Measurements from ENCODE around the gene RAVER2.
"Not testable (repeated sequence)": the region's sequence is repeated elsewhere in the genome, so short reads cannot be mapped to it uniquely, and the experiment has no call there.

RAVER2 gene

GRCh38 chr1:64814427-64814826 lies 69.6 kb downstream of the RAVER2 start:
- H3K9ac ChIP-seq, result no peak overlapping the region
- H3K9me3 ChIP-seq (replicated peaks in 1 of 11), result peaks cover 0 to 16% (median 10%) of the 10 kb centered on the region in 11 experiments; a peak in 13 of 22 replicates
- no peak overlapping the region for H3K4me3 ChIP-seq
- H3K4me1 ChIP-seq, result no peaks in the 10 kb centered on the region
- no peak overlapping the region for H3K27ac ChIP-seq
- peaks cover 0 to 39% (median 31%) of the 10 kb centered on the region in 11 experiments; a peak in 17 of 22 replicates for H3K36me3 ChIP-seq
- H3K27me3 ChIP-seq, result no peaks in the 10 kb centered on the region
- H4K20me1 ChIP-seq, result no peaks in the 10 kb centered on the region
- H3K4me2 ChIP-seq, result no peak overlapping the region
- TF ChIP-seq Cebpa-rat (IDR thresholded peaks at IDR 0.05), result no peak

GRCh38 chr1:64817364-64817763 lies 72.5 kb downstream of the RAVER2 start:
- Histone ChIP-seq H3K36me3 (peaks cover 0 to 44% (median 32%) of the 10 kb centered on the region in 11 experiments; a peak in 17 of 22 replicates), H3K9me3 (replicated peaks in 1 of 11) (peaks cover 0 to 16% (median 10%) of the 10 kb centered on the region in 11 experiments; a peak in 13 of 22 replicates)
- H3K27me3 ChIP-seq, H3K4me3 ChIP-seq, H3K4me2 ChIP-seq, H3K4me1 ChIP-seq, H4K20me1 ChIP-seq, H3K9ac ChIP-seq, H3K27ac ChIP-seq: not testable (repeated sequence)

GRCh38 chr1:64820572-64820971 lies 75.7 kb downstream of the RAVER2 start:
- H3K27ac ChIP-seq, H3K9ac ChIP-seq, H3K4me3 ChIP-seq, H3K27me3 ChIP-seq, H3K4me2 ChIP-seq, H3K4me1 ChIP-seq, H4K20me1 ChIP-seq: not testable (repeated sequence)
- H3K36me3 ChIP-seq, result peaks cover 0 to 31% (median 15%) of the 10 kb centered on the region in 11 experiments; a peak in 17 of 22 replicates
- H3K9me3 ChIP-seq (replicated peaks in 1 of 11), result peaks cover 0 to 16% (median 10%) of the 10 kb centered on the region in 11 experiments; a peak in 13 of 22 replicates

- Histone ChIP-seq H3K36me3 (peaks cover 0 to 15% (median 0%) of the 10 kb centered on the region in 11 experiments; a peak in 5 of 22 replicates), H3K9ac (no peak overlapping the region), H3K9me3 (replicated peaks in 1 of 11) (peaks cover 0 to 5% (median 0%) of the 10 kb centered on the region in 11 experiments; a peak in 2 of 22 replicates), H3K4me3 (no peak overlapping the region), H4K20me1 (no peaks in the 10 kb centered on the region), H3K4me1 (no peaks in the 10 kb centered on the region), H3K27me3 (no peaks in the 10 kb centered on the region), H3K4me2 (no peak overlapping the region), H3K27ac (no peak overlapping the region)
- no peak for TF ChIP-seq Cebpa-rat (IDR thresholded peaks at IDR 0.05)
Observed at GRCh38 chr1:64822621-64823020, 77.7 kb downstream of the RAVER2 start.

- H3K27me3 ChIP-seq, result no peaks in the 10 kb centered on the region
- H3K36me3 ChIP-seq, result peaks cover 0 to 15% (median 0%) of the 10 kb centered on the region in 11 experiments; a peak in 4 of 22 replicates
- no peak overlapping the region for H3K4me3 ChIP-seq
- peak overlapping the region in 1 of 11 experiments; percentile 30; a peak in 1 of 22 replicates for H3K4me2 ChIP-seq
- no peak for TF ChIP-seq Cebpa-rat (IDR thresholded peaks at IDR 0.05)
- no peak overlapping the region for H3K9ac ChIP-seq
- no peaks in the 10 kb centered on the region for H4K20me1 ChIP-seq
- peaks cover 2 to 8% (median 3%) of the 10 kb centered on the region in 10 experiments; a peak in 19 of 20 replicates for H3K4me1 ChIP-seq
- no peak overlapping the region for H3K27ac ChIP-seq
- H3K9me3 ChIP-seq (replicated peaks in 1 of 11), result peaks cover 0 to 5% (median 0%) of the 10 kb centered on the region in 11 experiments; a peak in 2 of 22 replicates
Observed at GRCh38 chr1:64823691-64824476, 79.0 kb downstream of the RAVER2 start.

GRCh38 chr1:64826991-64827390 lies 82.1 kb downstream of the RAVER2 start:
- H3K4me2 ChIP-seq, result no peak overlapping the region

GRCh38 chr1:64828829-64829228 lies 84.0 kb downstream of the RAVER2 start:
- H4K20me1 ChIP-seq, result 0 out of 22 replicates have a peak, but pooled peaks cover 0 to 3% (median 0%) of the 10 kb centered on the region in 11 experiments
- no peak overlapping the region for H3K9ac ChIP-seq
- H3K4me3 ChIP-seq, result no peak overlapping the region
- H3K4me1 ChIP-seq, result peaks cover 7 to 18% (median 9%) of the 10 kb centered on the region in 10 experiments
- H3K36me3 ChIP-seq, result peaks cover 26 to 48% (median 45%) of the 10 kb centered on the region in 11 experiments
- H3K27ac ChIP-seq, result no peak overlapping the region
- no peaks in the 10 kb centered on the region for H3K27me3 ChIP-seq
- TF ChIP-seq Cebpa-rat (IDR thresholded peaks at IDR 0.05), result no peak
- H3K4me2 ChIP-seq, result peak overlapping the region in 9 of 11 experiments; percentile 10 to 74 (median 51); a peak in 17 of 22 replicates
- no peaks in the 10 kb centered on the region for H3K9me3 ChIP-seq (replicated peaks in 1 of 11)

More at GRCh38 chr1:64826991-64827390, 82.1 kb downstream of the RAVER2 start:
- Histone ChIP-seq H3K9me3 (replicated peaks in 1 of 11) (no peaks in the 10 kb centered on the region), H3K27ac (no peak overlapping the region), H3K36me3 (peaks cover 8 to 30% (median 27%) of the 10 kb centered on the region in 11 experiments; a peak in 19 of 22 replicates), H3K9ac (no peak overlapping the region), H3K4me3 (no peak overlapping the region), H4K20me1 (0 out of 22 replicates have a peak, but pooled peaks cover 0 to 3% (median 0%) of the 10 kb centered on the region in 11 experiments), H3K4me1 (peaks cover 7 to 18% (median 9%) of the 10 kb centered on the region in 10 experiments), H3K27me3 (no peaks in the 10 kb centered on the region)
- TF ChIP-seq Cebpa-rat (IDR thresholded peaks at IDR 0.05), result no peak

GRCh38 chr1:64829411-64830029 lies 84.6 kb downstream of the RAVER2 start:
- no peak for TF ChIP-seq Cebpa-rat (IDR thresholded peaks at IDR 0.05)
- Histone ChIP-seq H4K20me1 (0 out of 22 replicates have a peak, but pooled peaks cover 0 to 3% (median 0%) of the 10 kb centered on the region in 11 experiments), H3K4me1 (peaks cover 7 to 18% (median 9%) of the 10 kb centered on the region in 10 experiments), H3K27me3 (no peaks in the 10 kb centered on the region), H3K9ac (no peak overlapping the region), H3K4me2 (peak overlapping the region in 8 of 11 experiments; percentile 10 to 74 (median 51); a peak in 14 of 22 replicates), H3K27ac (no peak overlapping the region), H3K4me3 (no peak overlapping the region), H3K36me3 (peaks cover 33 to 55% (median 52%) of the 10 kb centered on the region in 11 experiments), H3K9me3 (replicated peaks in 1 of 11) (no peaks in the 10 kb centered on the region)
